ENCODE measurements around the gene CDKAL1. TPM values are rescaled to one million over a fixed set of nuclear protein-coding genes. Genes with fewer than 3 reads are reported as not detected.
"Not testable (repeated sequence)": the region's sequence is repeated elsewhere in the genome, so short reads cannot be mapped to it uniquely, and the experiment has no call there.

CDKAL1 gene
- total RNA-seq, 1 donor: 20.0 TPM

- peak; percentile 25 for DNase-seq (ENCODE audit: low read depth)
- TF ChIP-seq CTCF (IDR thresholded peaks at IDR 0.05; ENCODE audit: insufficient read depth, low read length): no peak
- no peak overlapping the region for H3K4me3 ChIP-seq (ENCODE audit: low read depth, low read length)
These were observed 550.4 kb downstream of the CDKAL1 start for GRCh38 chr6:21084656-21085055.

DNA sequence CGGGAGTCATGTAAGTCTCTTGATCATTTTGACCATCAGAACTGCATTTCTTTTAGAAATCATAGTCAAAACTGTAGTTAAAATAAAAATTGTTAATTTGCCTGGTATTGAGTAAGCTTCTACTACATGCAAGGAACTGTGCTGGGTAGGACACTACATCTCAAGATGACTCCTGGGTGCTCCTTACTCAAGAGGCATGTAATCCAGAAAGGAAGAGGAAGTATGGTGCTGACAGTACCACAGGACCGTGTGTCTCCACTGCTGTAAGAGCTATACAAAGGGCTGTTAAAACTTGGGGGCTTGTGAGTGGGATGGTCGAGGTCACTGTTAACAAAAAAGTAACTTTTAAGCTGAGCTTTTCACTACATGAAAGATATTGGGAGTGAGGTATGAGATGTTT, 551.0 kb downstream of the CDKAL1 start:
- TF ChIP-seq CTCF (IDR thresholded peaks at IDR 0.05; ENCODE audit: insufficient read depth, low read length): no peak
- H3K4me3 ChIP-seq (ENCODE audit: low read depth, low read length): no peak overlapping the region
- no peak for DNase-seq (ENCODE audit: low read depth)

DNA sequence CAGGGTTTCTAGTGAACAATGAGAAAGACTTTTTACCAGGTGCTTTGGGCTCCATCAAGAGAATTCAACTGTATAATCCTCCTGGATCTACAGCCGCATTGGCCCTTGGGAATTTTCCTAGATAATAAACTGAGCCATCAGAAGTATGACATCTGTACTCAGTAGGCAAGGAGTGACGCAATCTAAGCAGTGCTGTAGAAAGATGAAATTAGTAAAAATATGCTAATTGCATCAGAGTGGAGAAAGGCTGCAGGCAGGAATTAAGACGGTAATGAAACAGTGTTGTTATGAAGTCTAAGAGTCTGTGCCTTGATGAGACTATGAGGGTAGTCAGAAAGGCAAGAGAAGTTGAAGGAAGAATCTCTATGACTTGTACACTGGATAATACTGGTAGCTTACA, 551.4 kb downstream of the CDKAL1 start:
- DNase-seq (ENCODE audit: low read depth): no peak
- TF ChIP-seq CTCF (IDR thresholded peaks at IDR 0.05; ENCODE audit: insufficient read depth, low read length): no peak

GRCh38 chr6:21087188-21087587, 552.9 kb downstream of the CDKAL1 start:
- H3K4me3 ChIP-seq (ENCODE audit: low read depth, low read length): no peak overlapping the region
- no peak for DNase-seq (ENCODE audit: low read depth)
- TF ChIP-seq CTCF (IDR thresholded peaks at IDR 0.05; ENCODE audit: insufficient read depth, low read length): no peak

More for the DNA sequence above, 551.4 kb downstream of the CDKAL1 start:
- no peak overlapping the region for H3K4me3 ChIP-seq (ENCODE audit: low read depth, low read length)

- H3K4me3 ChIP-seq (ENCODE audit: low read depth, low read length): no peak overlapping the region
- TF ChIP-seq CTCF (IDR thresholded peaks at IDR 0.05; ENCODE audit: insufficient read depth, low read length): no peak
- DNase-seq (ENCODE audit: low read depth): no peak
These were observed 557.2 kb downstream of the CDKAL1 start for GRCh38 chr6:21091411-21091810.

- not testable (repeated sequence) for DNase-seq (ENCODE audit: low read depth); H3K4me3 ChIP-seq (ENCODE audit: low read depth, low read length)
These were observed 558.0 kb downstream of the CDKAL1 start for GRCh38 chr6:21092231-21092772.

- TF ChIP-seq CTCF (IDR thresholded peaks at IDR 0.05; ENCODE audit: insufficient read depth, low read length): no peak
- no peak for DNase-seq (ENCODE audit: low read depth)
- H3K4me3 ChIP-seq (ENCODE audit: low read depth, low read length): no peak overlapping the region
These were observed 561.2 kb downstream of the CDKAL1 start for GRCh38 chr6:21095462-21095861.
